ENCODE results near the gene FAM78A.
"Not testable (repeated sequence)": the region's sequence is repeated elsewhere in the genome, so short reads cannot be mapped to it uniquely, and the experiment has no call there.

Gene FAM78A

GRCh38 chr9:131220485-131220884, 55.8 kb downstream of the FAM78A start:
- no peak overlapping the region for H3K27ac ChIP-seq
- TF ChIP-seq ZFX (IDR thresholded peaks at IDR 0.05) (no peak), CTCF (conservative IDR thresholded peaks at IDR 0.05) (no peak)

- no peak overlapping the region for H3K27ac ChIP-seq
- no peak for TF ChIP-seq CTCF (conservative IDR thresholded peaks at IDR 0.05)
- no peak for TF ChIP-seq ZFX (IDR thresholded peaks at IDR 0.05)
These were observed 57.9 kb downstream of the FAM78A start for GRCh38 chr9:131218370-131218769.

GRCh38 chr9:131217331-131218031, 58.8 kb downstream of the FAM78A start:
- no peak overlapping the region for H3K27ac ChIP-seq
- TF ChIP-seq ZFX (IDR thresholded peaks at IDR 0.05) = no peak

- no peak overlapping the region for H3K27ac ChIP-seq
- no peak for TF ChIP-seq ZFX (IDR thresholded peaks at IDR 0.05)
- no peak for TF ChIP-seq CTCF (conservative IDR thresholded peaks at IDR 0.05)
These were observed 59.5 kb downstream of the FAM78A start for GRCh38 chr9:131216806-131217205.

- TF ChIP-seq CTCF (conservative IDR thresholded peaks at IDR 0.05) (no peak), ZFX (IDR thresholded peaks at IDR 0.05) (no peak)
- no peak overlapping the region for H3K27ac ChIP-seq
These were observed 61.4 kb downstream of the FAM78A start for GRCh38 chr9:131214876-131215275.

- H3K27ac ChIP-seq = no peak overlapping the region
- TF ChIP-seq CTCF (conservative IDR thresholded peaks at IDR 0.05) = no peak
- TF ChIP-seq ZFX (IDR thresholded peaks at IDR 0.05) = no peak
These were observed 61.9 kb downstream of the FAM78A start for GRCh38 chr9:131214286-131214856.

- not testable (repeated sequence) for H3K27ac ChIP-seq
These were observed 64.4 kb downstream of the FAM78A start for GRCh38 chr9:131211920-131212319.
